HG02759 (cell line): Measurements from ENCODE around the gene MFAP3L.
"Not testable (repeated sequence)": the region's sequence is repeated elsewhere in the genome, so short reads cannot be mapped to it uniquely, and the experiment has no call there.

Experiments used
- ATAC-seq: cut with Tn5 transposase; IDR thresholded peaks from one replicate; pipeline ENCODE4 v1.9.1; 2021; ENCODE audit warnings: mild to moderate bottlenecking, moderate library complexity; ENCODE audit not compliant: unreplicated experiment

The MFAP3L gene

GRCh38 chr4:170026253-170027021 is at the start of gene MFAP3L:
TSS of gene MFAP3L (minus strand) at chr4:170026395. CDS start at chr4:170005877, 20,518 bp downstream.
- peak; percentile 84 for ATAC-seq

DNA sequence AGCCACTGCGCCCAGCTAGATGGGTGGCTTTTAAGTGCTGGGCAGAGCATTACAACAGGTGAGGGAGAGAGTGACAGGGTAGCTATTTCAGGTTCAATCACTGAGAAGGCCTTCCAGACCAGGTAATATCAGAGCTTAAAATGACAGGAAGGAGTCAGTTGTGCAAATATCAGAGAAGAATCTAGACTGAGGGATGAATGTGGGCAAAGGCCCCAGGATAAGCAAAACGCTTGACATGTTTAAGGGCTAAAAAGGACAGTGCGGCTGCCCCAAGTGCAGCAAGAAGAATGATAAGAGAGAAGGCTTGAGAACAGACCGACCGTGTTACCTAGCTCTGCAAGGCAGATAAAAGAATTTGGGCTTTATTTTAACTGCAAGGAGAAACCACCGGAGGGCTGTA is 45.0 kb upstream of the MFAP3L start:
- no peak for ATAC-seq

DNA sequence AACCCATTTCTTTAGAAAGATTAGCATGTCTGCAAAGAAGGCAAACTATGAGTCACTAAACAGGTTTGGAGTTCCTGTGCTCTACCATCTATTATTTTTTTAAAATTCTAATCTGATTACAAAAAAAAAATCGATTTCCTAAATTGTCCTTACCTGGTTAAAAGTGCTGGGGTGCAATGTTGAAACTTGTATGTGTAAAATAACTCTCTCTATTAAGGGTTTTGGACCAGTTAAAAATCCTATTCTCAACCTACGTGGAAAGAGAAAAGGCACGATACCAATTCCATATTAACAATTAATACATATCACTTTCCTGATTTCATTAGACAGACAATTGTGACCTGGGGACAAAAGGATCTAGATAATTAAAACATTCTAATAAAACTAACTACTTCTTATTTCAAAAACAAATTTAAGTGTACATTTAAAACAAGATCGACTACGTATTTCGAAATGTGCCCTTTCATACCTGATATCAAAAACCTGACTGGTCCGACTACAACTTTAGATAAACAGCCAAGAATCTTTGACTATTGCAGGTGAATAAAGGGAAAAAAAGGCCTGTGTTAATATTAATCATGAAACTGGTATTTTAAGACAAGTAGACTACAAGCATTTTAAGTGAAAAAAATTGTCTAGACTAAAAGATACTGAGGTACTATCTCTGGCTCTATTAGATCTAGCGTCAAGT is 42.4 kb upstream of the MFAP3L start:
- no peak for ATAC-seq

DNA sequence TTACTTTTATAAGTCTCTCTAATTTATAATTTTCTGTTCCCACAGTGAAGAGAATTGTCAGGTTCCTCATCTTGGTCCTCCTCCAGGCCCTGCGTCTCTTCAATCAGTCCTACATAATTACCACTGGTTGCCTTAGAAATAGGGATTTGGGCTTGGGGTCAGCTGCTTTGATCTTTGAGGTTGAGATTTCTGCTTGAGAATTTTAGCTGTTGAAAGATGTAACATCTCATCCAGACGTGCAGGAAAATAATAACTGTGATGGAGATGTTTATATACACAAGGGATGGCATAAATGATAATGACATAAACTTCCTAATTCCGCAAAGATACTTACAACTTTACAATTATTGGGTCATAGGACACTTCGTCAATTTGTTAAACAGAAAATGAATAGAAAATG is 33.2 kb upstream of the MFAP3L start:
- ATAC-seq = no peak

GRCh38 chr4:170058826-170059225 is 32.6 kb upstream of the MFAP3L start:
- ATAC-seq = no peak

DNA sequence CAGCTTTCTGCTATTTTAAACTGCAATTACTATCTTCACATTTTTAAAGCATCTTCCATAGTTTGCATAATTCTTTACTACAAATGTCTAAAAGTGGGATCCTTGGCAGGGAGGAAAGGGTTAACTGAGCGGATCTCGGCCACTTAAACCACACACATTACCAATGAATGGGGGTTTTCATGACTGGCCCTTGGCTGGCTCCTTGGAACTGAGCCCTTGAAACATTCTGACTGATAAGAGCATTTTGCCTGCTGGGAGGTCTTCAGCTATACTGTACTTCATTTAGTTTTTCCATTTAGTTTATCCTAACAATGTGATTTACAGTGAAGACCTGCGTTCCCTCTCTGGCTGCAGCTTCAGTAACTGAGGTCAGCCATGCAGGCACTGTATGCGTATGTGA is 31.7 kb upstream of the MFAP3L start:
- no peak for ATAC-seq

DNA sequence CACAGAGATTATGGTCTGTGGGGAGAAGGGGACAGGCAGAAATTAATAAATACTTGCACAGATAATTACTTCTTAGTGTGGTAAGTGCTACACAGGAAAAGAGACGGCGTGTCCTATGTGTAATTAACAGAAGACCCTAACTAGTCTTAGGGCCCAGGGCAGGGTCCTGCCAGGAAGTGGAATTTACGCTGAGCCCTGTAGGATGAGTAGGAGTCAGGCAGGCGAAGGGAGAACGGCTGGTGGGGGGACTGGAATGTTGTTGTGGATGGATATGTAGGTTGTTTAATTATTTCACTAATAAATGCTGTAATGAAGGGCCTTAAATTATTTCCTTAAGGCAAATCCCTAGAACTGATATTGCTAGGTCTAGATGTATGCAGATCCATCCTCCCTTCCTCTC is 26.7 kb upstream of the MFAP3L start:
- ATAC-seq = no peak

- ATAC-seq = no peak
Observed at GRCh38 chr4:170051402-170051801, 25.2 kb upstream of the MFAP3L start.

DNA sequence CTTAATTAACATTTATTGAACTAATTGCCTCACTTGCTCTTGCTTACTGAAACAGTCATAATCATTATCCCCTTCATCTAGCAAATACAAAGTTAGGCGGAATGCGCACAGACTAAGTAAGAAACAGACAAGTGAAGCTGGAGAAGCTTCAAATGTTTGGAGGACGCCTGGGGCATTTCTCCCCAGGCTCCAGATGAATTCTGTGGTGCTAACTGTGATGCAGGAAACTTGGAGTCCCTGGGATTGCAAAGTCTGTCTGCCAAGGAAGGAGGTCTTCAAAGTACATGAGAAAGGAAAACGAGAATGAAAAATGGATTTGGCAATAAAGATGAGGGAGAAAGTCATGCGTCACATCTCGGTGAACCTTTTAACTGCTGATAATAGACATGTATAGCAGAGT is 23.6 kb upstream of the MFAP3L start:
- ATAC-seq = no peak

- ATAC-seq = no peak
Observed at GRCh38 chr4:170047771-170048354, 21.7 kb upstream of the MFAP3L start.

- not testable (repeated sequence) for ATAC-seq
Observed at GRCh38 chr4:170046156-170046555, 20.0 kb upstream of the MFAP3L start.

DNA sequence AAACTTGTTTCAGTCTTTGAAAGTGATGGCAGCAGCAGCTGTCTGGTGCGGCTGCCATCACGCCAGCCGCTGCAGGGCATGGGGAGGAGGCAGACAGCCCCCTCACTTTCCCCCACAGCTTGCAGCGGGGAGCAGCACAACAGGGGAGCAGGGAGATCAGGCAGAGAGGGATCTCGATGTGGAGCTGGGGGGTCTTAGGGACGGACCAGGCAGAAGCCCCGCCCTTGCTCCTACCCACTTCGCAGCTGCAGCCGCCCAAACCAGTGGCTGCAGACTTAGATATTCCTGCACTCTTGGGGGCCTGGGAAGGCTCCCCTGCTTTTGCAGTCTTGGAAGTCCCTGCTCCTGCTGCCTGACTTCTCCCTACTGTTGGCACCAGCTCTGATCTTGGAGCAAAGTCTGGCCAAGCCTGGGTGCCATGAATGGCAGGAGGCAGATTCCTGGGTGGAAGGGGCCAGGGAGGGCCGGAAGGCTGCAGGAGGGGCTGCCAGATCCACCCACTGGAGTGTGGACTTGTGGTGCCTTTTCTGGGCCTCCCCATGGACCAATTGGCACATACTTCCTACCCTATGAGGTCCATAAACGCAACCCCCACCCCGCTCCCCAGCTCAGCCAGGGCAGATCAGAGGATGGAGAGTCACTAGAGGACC is 14.0 kb upstream of the MFAP3L start:
- no peak for ATAC-seq

- ATAC-seq = no peak
Observed at GRCh38 chr4:170038769-170039168, 12.6 kb upstream of the MFAP3L start.

DNA sequence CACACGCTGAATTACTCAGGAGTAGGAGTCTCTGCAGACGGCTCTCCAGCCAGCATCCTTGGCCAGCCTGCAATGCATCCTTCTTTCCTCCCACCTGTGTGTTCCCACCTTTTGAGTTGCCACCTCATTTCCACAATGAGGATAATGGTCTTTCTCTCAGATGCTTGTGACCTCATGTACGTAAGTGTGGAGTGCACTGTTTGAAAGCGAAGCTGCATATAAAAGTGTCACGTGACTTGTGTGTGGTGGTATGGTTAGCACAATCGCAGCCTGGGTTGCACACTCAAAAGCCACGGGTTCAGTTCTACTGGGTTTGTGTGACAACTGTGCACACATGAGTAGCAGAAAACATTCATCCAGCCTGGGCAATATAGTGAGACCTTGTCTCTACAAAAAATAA is 12.0 kb upstream of the MFAP3L start:
- no peak for ATAC-seq

- ATAC-seq = no peak
Observed at GRCh38 chr4:170037481-170037880, 11.3 kb upstream of the MFAP3L start.

- no peak for ATAC-seq
Observed at GRCh38 chr4:170035845-170036244, 9.7 kb upstream of the MFAP3L start.

DNA sequence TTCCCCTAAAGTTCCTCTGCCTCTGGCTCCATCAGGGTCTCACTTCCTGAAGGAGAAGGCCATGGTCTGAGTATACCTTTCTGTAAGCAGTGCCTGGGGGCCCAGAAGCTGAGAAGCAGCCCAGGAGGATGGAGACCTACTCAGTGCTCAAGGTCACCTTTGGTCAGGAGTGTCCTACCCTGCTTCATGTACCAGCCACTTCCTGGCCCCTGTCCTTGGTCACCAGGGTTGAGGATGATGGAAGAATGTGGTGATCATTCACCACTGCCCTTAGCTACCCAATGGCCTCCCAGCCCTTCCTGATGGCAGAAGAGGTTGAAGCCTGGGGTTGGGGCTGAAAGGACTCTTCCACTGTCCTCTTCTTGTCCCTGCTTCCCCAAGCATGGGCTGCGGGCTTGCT is 9.0 kb upstream of the MFAP3L start:
- ATAC-seq = no peak

DNA sequence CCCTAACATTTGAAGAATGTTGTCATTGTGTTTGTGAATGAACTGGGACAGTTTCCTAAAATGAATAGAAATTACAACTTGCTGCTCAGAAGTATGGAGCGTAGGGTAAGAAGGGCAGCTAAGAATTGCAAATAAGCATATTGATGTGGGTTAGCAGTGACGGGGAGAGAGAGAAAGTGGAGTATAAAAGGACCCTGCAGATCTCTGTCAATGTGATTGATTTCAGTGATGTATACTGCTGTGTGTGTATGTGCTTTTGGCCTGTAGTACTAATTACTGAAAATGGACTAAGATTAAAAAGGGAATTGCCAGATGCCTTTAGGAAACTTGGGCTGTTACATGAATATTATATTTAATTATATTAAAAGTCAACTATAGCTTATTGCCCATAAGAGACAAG is 7.8 kb upstream of the MFAP3L start:
- ATAC-seq = no peak

DNA sequence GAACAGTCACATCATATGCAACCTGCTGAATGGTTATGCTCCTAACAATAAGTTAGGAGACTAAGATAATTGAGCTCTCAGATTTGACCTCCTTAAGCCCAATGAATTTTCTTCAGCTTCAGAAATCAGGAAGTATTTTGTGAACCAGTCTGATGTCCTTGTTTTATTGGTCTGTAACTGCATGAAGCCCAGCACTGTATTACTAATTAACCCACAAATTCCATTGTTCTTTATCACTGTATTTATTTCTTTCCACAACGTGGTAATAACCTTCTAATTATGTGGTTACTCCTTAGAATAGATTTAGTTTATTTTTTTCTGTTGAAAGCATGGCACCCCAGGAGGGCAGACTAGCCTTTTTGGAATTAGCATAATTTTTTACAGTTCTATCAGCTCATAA is 3.9 kb upstream of the MFAP3L start:
- no peak for ATAC-seq

DNA sequence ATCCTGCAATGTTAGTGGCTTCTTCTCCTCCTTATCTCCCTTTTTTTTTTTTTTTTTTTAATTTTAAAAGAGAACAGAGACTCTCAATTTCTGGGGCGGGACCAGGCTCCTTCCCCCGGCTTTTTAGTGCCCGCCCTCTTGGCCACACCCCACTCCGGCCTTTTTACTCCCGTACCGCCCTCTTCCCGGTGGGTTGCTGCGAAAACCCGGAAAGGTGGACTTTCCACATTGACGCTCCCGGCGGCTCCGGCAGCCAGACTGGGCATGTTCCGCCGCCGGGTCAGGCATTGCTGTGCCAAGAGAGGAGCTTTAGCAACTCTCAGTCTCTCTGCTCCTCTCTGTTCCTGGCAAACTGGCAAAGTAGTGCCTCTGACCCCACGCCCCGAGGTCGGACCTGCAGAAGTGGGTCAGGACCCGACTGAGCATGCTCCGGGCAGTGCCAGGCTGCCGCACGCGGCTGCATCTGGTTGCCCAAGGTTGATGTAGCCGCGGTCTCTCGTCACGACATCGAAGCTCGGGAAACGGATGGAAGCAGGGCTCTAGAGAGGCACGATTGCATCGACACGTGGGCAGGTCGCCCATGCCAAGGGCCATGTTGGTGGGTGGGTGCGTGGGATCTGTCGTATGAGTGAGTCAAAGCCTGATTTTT is 1.1 kb upstream of the MFAP3L start:
- ATAC-seq = peak; percentile 67
